Brain microvascular endothelial cell (primary cell): ENCODE data around the gene LEP.

Source experiments
- DNase-seq: peaks from one replicate; pipeline ENCODE4 v3.0.0-alpha.2; 2020
- H3K27ac ChIP-seq: fragments of 250-450 bp; sonication (Bioruptor Pico); 2 replicates; pipeline ENCODE4 v1.5.1; 2020; ENCODE audit warnings: mild to moderate bottlenecking, moderate library complexity
- H3K27me3 ChIP-seq: fragments of 250-450 bp; sonication (Bioruptor Pico); replicated peaks from 2 replicates; pipeline ENCODE4 v1.5.1; 2020; ENCODE audit warnings: mild to moderate bottlenecking
- H3K36me3 ChIP-seq: fragments of 250-450 bp; sonication (Bioruptor Pico); replicated peaks from 2 replicates; pipeline ENCODE4 v1.5.1; 2020; ENCODE audit warnings: mild to moderate bottlenecking
- H3K4me3 ChIP-seq: 2 replicates; pipeline ENCODE4 v1.5.1; 2011; ENCODE audit warnings: low read depth, mild to moderate bottlenecking, control low read depth, low read length, moderate library complexity
- CTCF ChIP-seq: IDR thresholded peaks from 2 replicates; pipeline ENCODE4 v1.5.1; 2011; ENCODE audit warnings: low read depth, mild to moderate bottlenecking, moderate library complexity, low read length, control low read depth, inconsistent platforms; ENCODE audit errors: missing control alignments
- in situ Hi-C: cut with HindIII; loops from 2 replicates; pipeline ENCODE4 v1.10.0; 2017; ENCODE audit warnings: low sequenced_read_pairs, low pct_ligation_motif_present

The LEP gene

GRCh38 chr7:128240696-128241386 lies at the start of gene LEP:
LEP (plus strand) TSS chr7:128241278; CDS start chr7:128252019, 10,741 bp downstream.
- TF ChIP-seq CTCF, result no peak
- no peak within 1 kb of the TSS for H3K4me3 ChIP-seq
- in situ Hi-C loops, result no loop called here
- peaks cover 39% of the 10 kb centered on the region for H3K27me3 ChIP-seq
- H3K27ac ChIP-seq, result no peak within 1 kb of the TSS
- DNase-seq, result no peak
- no peaks in the 10 kb centered on the region for H3K36me3 ChIP-seq

- no peaks in the 10 kb centered on the region for H3K36me3 ChIP-seq
- no peak overlapping the region for H3K4me3 ChIP-seq
- peaks cover 9% of the 10 kb centered on the region for H3K27me3 ChIP-seq
- in situ Hi-C loops, result no loop called here
- no peak for DNase-seq
- no peak for TF ChIP-seq CTCF
- H3K27ac ChIP-seq, result no peak overlapping the region
Measured at GRCh38 chr7:128192497-128193142, 48.5 kb upstream of the LEP start.

GRCh38 chr7:128194533-128195282 lies 46.4 kb upstream of the LEP start:
- no peak for DNase-seq

GRCh38 chr7:128197589-128197988 lies 43.5 kb upstream of the LEP start:
- TF ChIP-seq CTCF, result no peak

More at GRCh38 chr7:128194533-128195282, 46.4 kb upstream of the LEP start:
- Histone ChIP-seq H3K27me3 (peaks cover 2% of the 10 kb centered on the region), H3K27ac (no peak overlapping the region), H3K4me3 (no peak overlapping the region), H3K36me3 (no peaks in the 10 kb centered on the region)
- in situ Hi-C loops, result no loop called here
- TF ChIP-seq CTCF, result no peak

GRCh38 chr7:128197989-128198580 lies 43.0 kb upstream of the LEP start:
- H3K4me3 ChIP-seq, result no peak overlapping the region
- no peak for DNase-seq
- in situ Hi-C loops, result no loop called here
- peaks cover 33% of the 10 kb centered on the region for H3K27me3 ChIP-seq
- H3K27ac ChIP-seq, result no peak overlapping the region
- H3K36me3 ChIP-seq, result no peaks in the 10 kb centered on the region
- TF ChIP-seq CTCF, result no peak

More at GRCh38 chr7:128197589-128197988, 43.5 kb upstream of the LEP start:
- in situ Hi-C loops, result no loop called here
- no peak for DNase-seq
- Histone ChIP-seq H3K27me3 (peaks cover 28% of the 10 kb centered on the region), H3K36me3 (no peaks in the 10 kb centered on the region), H3K27ac (no peak overlapping the region), H3K4me3 (no peak overlapping the region)
